Panc1 (cell line): Measurements from ENCODE around the gene ARL1. TPM values are rescaled to one million over a fixed set of nuclear protein-coding genes. Genes with fewer than 3 reads are reported as not detected.

Experiments
- ATAC-seq: fragments of 200-7000 bp; cut with Tn5 transposase; 2 replicates; pipeline ENCODE4 v1.9.1; 2020; ENCODE audit warnings: mild to moderate bottlenecking, moderate library complexity
- BruUV-seq: library from RNA; stranded (reverse); fragments of 400-500 nt; replicated peaks from 2 replicates; lab custom pipeline; 2021; lab: Mats Ljungman, UMichigan
- CTCF ChIA-PET: fragments of 300-600 bp; sonication (Branson Sonifier 250); formaldehyde crosslinking; loops from one replicate; lab custom pipeline; 2022; ENCODE audit warnings: antibody characterized with exemption; lab: Charles Lee
- POLR2A ChIA-PET: fragments of 300-600 bp; sonication (Branson Sonifier 250); formaldehyde crosslinking; loops from one replicate; lab custom pipeline; 2022; ENCODE audit warnings: antibody characterized with exemption; lab: Charles Lee
- DNase-seq: peaks from one replicate; pipeline ENCODE4 v3.0.0-alpha.2; 2010; ENCODE audit warnings: low read depth, low spot score
- H3K27ac ChIP-seq: 2 replicates; pipeline ENCODE4 v1.5.1; 2011; ENCODE audit warnings: mild to moderate bottlenecking, low read length, inconsistent platforms
- H3K27me3 ChIP-seq: fragments of 200-500 bp; sonication (Bioruptor generic); 2 replicates; pipeline ENCODE4 v1.6.0; 2014; ENCODE audit warnings: low read length, inconsistent platforms; ENCODE audit not compliant: control insufficient read depth, insufficient read depth
- H3K36me3 ChIP-seq: fragments of 200-500 bp; sonication (Bioruptor generic); 2 replicates; pipeline ENCODE4 v1.5.1; 2014; ENCODE audit warnings: inconsistent platforms, mild to moderate bottlenecking, low read length, moderate library complexity; ENCODE audit not compliant: control insufficient read depth, insufficient read depth
- H3K4me1 ChIP-seq: 2 replicates; pipeline ENCODE4 v1.5.1; 2011; ENCODE audit warnings: inconsistent platforms, mild to moderate bottlenecking, low read length, moderate library complexity; ENCODE audit not compliant: control insufficient read depth, insufficient read depth
- H3K4me3 ChIP-seq, 2 experiments: 2 replicates each; pipeline ENCODE4 v1.5.1; 2011 to 2012; ENCODE audit warnings: low read depth in 2 of 2, low read length in 2 of 2, mild to moderate bottlenecking in 2 of 2, inconsistent platforms in 1 of 2, moderate library complexity in 1 of 2
- H3K9me3 ChIP-seq: fragments of 200-500 bp; sonication (Bioruptor generic); 2 replicates; pipeline ENCODE4 v1.5.1; 2014; ENCODE audit warnings: low read depth, mild to moderate bottlenecking, inconsistent platforms, low read length, moderate library complexity; ENCODE audit not compliant: control insufficient read depth, insufficient read depth
- POLR2AphosphoS5 ChIP-seq: IDR thresholded peaks from 2 replicates; pipeline ENCODE4 v1.6.1; 2012; ENCODE audit warnings: mild to moderate bottlenecking, low read depth, low read length, moderate library complexity
- SIN3A ChIP-seq: IDR thresholded peaks from 2 replicates; pipeline ENCODE4 v1.6.1; 2012; ENCODE audit warnings: low read depth, mild to moderate bottlenecking, low read length, moderate library complexity, borderline replicate concordance; ENCODE audit not compliant: insufficient read depth
- TCF7L2 ChIP-seq: IDR thresholded peaks from 2 replicates; pipeline ENCODE4 v1.6.1; 2011; ENCODE audit warnings: mild to moderate bottlenecking, low read depth, low read length, inconsistent platforms
- in situ Hi-C: cut with HindIII; loops from 2 replicates; pipeline ENCODE4 v1.10.0; 2016; ENCODE audit warnings: low sequenced_read_pairs, low pct_unique_long_range_greater_than_20kb
- intact Hi-C: fragments of 100-400 bp; cut with micrococcal nuclease; formaldehyde crosslinking; loops from one replicate; pipeline ENCODE4 v1.10.0; 2022; ENCODE audit not compliant: unreplicated experiment
- total RNA-seq: library from RNA; stranded (reverse); gene quantifications from one replicate; pipeline ENCODE4 v1.2.1, GENCODE V29; 2021; ENCODE audit not compliant: unreplicated experiment
- TF ChIP-seq, protein P1 (sequence below): fragments of 450-650 bp; IDR thresholded peaks from 2 replicates; pipeline ENCODE4 v1.5.1; 2017; ENCODE audit warnings: mild to moderate bottlenecking
- TF ChIP-seq, protein P2 (sequence below), 2 experiments: IDR thresholded peaks; 2 replicates each; pipeline ENCODE4 v1.6.1; 2011 to 2012; ENCODE audit warnings: low read depth in 2 of 2, control low read depth in 1 of 2, low read length in 1 of 2, mild to moderate bottlenecking in 1 of 2, moderate library complexity in 1 of 2; ENCODE audit not compliant: insufficient read depth in 1 of 2

Gene ARL1
- total RNA-seq, 1 experiment from 2014 or later, result 64.9 TPM

DNA sequence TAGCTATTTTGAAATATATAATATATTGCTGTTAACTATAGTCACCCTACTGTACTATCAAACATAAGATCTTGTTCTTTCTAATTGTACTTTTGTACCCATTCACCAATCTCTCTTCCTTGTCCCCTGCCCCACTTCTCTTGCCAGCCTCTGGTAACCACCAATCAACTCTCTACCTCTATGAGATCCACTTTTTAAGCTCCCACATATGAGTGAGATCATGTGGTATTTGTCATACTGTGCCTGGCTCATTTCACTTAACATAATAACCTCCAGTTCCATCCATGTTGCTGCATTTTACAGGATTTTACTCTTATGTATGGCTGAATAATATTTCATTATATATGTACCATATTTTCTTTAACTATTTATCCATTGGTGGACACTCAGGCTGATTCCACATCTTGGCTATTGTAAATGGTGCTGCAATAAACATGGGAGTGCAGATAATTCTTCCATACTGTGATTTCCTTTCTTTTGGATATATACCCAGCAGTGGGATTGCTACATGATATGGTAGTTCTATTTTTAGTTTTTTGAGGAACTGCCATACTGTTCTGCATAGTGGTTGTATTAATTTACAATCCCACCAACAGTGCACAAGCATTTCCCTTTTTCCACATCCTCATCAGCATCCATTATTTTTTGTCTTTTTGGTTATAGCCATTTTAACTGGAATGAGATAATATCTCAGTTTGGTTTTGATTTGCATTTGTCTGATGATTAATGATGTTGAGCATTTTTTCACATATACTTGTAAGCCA is 34.1 kb upstream of the ARL1 start:
- ChIA-PET CTCF (no interaction called here), POLR2A (no interaction called here)
- TF ChIP-seq, protein P1, sequence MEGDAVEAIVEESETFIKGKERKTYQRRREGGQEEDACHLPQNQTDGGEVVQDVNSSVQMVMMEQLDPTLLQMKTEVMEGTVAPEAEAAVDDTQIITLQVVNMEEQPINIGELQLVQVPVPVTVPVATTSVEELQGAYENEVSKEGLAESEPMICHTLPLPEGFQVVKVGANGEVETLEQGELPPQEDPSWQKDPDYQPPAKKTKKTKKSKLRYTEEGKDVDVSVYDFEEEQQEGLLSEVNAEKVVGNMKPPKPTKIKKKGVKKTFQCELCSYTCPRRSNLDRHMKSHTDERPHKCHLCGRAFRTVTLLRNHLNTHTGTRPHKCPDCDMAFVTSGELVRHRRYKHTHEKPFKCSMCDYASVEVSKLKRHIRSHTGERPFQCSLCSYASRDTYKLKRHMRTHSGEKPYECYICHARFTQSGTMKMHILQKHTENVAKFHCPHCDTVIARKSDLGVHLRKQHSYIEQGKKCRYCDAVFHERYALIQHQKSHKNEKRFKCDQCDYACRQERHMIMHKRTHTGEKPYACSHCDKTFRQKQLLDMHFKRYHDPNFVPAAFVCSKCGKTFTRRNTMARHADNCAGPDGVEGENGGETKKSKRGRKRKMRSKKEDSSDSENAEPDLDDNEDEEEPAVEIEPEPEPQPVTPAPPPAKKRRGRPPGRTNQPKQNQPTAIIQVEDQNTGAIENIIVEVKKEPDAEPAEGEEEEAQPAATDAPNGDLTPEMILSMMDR, result no peak
- TF ChIP-seq, protein P2, sequence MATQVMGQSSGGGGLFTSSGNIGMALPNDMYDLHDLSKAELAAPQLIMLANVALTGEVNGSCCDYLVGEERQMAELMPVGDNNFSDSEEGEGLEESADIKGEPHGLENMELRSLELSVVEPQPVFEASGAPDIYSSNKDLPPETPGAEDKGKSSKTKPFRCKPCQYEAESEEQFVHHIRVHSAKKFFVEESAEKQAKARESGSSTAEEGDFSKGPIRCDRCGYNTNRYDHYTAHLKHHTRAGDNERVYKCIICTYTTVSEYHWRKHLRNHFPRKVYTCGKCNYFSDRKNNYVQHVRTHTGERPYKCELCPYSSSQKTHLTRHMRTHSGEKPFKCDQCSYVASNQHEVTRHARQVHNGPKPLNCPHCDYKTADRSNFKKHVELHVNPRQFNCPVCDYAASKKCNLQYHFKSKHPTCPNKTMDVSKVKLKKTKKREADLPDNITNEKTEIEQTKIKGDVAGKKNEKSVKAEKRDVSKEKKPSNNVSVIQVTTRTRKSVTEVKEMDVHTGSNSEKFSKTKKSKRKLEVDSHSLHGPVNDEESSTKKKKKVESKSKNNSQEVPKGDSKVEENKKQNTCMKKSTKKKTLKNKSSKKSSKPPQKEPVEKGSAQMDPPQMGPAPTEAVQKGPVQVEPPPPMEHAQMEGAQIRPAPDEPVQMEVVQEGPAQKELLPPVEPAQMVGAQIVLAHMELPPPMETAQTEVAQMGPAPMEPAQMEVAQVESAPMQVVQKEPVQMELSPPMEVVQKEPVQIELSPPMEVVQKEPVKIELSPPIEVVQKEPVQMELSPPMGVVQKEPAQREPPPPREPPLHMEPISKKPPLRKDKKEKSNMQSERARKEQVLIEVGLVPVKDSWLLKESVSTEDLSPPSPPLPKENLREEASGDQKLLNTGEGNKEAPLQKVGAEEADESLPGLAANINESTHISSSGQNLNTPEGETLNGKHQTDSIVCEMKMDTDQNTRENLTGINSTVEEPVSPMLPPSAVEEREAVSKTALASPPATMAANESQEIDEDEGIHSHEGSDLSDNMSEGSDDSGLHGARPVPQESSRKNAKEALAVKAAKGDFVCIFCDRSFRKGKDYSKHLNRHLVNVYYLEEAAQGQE (IDR thresholded peaks at IDR 0.05; ENCODE audit: insufficient read depth in 1 of 2, low read depth in 2 of 2, low read length in 1 of 2), result no peak
- TF ChIP-seq TCF7L2 (no peak), POLR2AphosphoS5 (no peak), SIN3A (no peak)
- H3K4me3 ChIP-seq, result no peak overlapping the region
- H3K4me1 ChIP-seq, result no peaks in the 10 kb centered on the region
- DNase-seq (no peak), ATAC-seq (no peak)
- no peaks in the 10 kb centered on the region for H3K27me3 ChIP-seq
- intact Hi-C loops (no loop called here), in situ Hi-C loops (no loop called here)
- no TSS peak for BruUV-seq
- no peaks in the 10 kb centered on the region for H3K36me3 ChIP-seq
- no peak overlapping the region for H3K27ac ChIP-seq
- H3K9me3 ChIP-seq, result no peaks in the 10 kb centered on the region

GRCh38 chr12:101439236-101439635 is 31.7 kb upstream of the ARL1 start:
- Histone ChIP-seq H3K27ac (no peak overlapping the region), H3K4me1 (no peaks in the 10 kb centered on the region), H3K36me3 (no peaks in the 10 kb centered on the region), H3K4me3 (no peak overlapping the region), H3K27me3 (no peaks in the 10 kb centered on the region), H3K9me3 (no peaks in the 10 kb centered on the region)
- ChIA-PET CTCF (no interaction called here), POLR2A (no interaction called here)
- intact Hi-C loops (no loop called here), in situ Hi-C loops (no loop called here)
- no peak for ATAC-seq
- no TSS peak for BruUV-seq
- DNase-seq, result no peak
- no peak for TF ChIP-seq POLR2AphosphoS5
- no peak for TF ChIP-seq SIN3A
- TF ChIP-seq, protein P2 (IDR thresholded peaks at IDR 0.05; ENCODE audit: insufficient read depth in 1 of 2, low read depth in 2 of 2, low read length in 1 of 2), result no peak
